ENCODE results near the gene ZNF253.

- TF ChIP-seq, protein P1, sequence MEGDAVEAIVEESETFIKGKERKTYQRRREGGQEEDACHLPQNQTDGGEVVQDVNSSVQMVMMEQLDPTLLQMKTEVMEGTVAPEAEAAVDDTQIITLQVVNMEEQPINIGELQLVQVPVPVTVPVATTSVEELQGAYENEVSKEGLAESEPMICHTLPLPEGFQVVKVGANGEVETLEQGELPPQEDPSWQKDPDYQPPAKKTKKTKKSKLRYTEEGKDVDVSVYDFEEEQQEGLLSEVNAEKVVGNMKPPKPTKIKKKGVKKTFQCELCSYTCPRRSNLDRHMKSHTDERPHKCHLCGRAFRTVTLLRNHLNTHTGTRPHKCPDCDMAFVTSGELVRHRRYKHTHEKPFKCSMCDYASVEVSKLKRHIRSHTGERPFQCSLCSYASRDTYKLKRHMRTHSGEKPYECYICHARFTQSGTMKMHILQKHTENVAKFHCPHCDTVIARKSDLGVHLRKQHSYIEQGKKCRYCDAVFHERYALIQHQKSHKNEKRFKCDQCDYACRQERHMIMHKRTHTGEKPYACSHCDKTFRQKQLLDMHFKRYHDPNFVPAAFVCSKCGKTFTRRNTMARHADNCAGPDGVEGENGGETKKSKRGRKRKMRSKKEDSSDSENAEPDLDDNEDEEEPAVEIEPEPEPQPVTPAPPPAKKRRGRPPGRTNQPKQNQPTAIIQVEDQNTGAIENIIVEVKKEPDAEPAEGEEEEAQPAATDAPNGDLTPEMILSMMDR (conservative IDR thresholded peaks at IDR 0.05; ENCODE audit: low read depth, low read length): no peak
- TF ChIP-seq EZH2 (IDR thresholded peaks at IDR 0.05; ENCODE audit: borderline replicate concordance, low read depth, low read length, poor library complexity, severe bottlenecking): no peak
Measured at GRCh38 chr19:19821366-19821951, 44.2 kb upstream of the ZNF253 start, which contains the start of gene ZNF506.

Data from A673 (cell line).